HG03439 (cell line): Measurements from ENCODE around the gene TAS2R1.

ENCODE experiments used
- ATAC-seq: cut with Tn5 transposase; IDR thresholded peaks from one replicate; pipeline ENCODE4 v1.9.1; 2021; ENCODE audit warnings: mild to moderate bottlenecking, moderate library complexity; ENCODE audit not compliant: unreplicated experiment

Gene TAS2R1

GRCh38 chr5:9630251-9630650 is at the start of gene TAS2R1:
Gene TAS2R1, minus strand, starts transcription at chr5:9630351. Its CDS starts 319 bp downstream, at chr5:9630032.
- no peak for ATAC-seq

DNA sequence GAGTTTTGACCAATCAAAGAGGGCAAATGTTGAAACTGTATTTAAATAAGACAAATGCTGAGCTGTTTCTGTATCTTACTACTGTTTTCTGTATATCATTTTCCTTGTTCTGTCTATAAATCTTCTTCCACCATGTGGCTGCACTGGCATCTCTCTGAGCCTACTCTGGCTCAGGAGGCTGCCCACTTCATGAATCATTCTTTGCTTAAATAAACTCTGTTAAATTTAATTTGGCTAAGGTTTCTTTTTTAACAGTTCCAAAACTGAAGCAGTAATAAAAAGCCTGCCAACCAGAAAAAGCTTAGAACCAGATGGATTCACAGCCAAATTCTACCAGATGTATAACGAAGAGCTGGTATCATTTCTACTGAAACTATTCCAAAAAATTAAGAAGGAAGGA is 40.2 kb upstream of the TAS2R1 start:
- ATAC-seq, result no peak

- no peak for ATAC-seq
These were observed 37.8 kb upstream of the TAS2R1 start for GRCh38 chr5:9667906-9668305.

DNA sequence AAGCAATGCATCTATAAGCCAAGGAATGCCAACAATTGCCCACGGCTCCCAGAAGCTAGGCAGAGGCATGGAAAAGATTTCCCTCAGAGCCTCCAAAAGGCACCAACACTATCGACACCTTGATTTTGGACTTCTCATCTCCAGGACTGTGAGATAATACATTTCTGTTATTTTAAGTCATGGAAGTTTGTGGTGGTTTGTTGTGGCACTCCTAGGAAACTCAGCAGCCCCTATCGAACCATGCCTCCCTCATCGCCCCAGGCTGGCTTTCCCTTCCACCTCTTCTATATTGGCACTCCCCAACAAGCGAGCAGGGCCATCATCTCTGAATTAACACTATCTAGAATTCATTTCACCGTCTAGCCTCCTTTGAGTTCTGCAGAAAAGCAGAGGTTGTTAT is 33.7 kb upstream of the TAS2R1 start:
- ATAC-seq, result no peak

DNA sequence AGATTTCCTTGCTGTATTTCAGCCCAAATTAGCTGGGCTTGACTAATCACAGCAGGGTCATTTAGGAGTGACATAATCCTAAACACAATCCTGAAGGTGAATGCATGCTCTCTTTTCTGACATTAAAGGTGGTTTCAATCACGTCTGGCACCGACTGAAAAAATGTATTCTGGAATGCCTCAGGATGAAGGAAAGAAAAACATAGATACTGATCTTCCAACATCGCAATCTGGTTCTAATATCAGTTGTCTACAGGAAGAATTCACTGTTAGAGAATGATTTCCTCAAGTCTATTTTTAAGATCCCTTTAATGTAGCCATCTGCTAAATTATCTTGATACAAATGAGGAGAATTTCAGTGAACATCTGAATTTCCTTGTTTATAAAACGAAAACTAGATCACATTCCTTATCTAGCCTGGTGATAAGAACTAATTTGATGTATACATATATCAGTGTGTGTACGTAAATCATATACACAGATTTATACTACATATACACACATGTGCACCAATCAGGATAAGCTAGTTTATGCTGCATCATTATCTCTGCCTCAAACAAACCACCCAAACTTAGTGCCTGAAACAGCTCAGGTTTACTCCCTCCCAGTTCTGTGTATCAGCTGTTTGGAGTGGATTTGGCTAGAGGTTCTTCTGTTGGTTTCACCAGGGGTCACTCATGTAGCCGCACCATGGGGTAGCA is 31.3 kb upstream of the TAS2R1 start:
- no peak for ATAC-seq

DNA sequence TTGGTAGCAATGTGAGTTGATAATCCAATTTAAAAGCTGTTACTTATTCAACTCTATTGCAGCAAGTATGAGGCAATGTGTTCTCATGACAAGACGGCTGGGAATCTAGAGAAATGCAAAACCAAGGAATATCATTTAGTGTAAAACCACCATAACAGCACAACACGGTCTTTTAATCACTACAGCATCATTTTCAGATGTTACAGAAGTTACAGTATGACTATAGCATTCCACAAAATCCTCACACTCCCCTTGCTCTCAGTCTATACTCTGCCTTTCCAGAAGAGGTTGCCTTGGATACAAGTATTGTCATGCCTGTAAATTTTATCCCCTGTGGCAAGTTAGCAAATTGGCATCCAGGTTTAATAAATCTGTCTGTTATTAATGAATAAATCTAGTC is 28.6 kb upstream of the TAS2R1 start:
- no peak for ATAC-seq

GRCh38 chr5:9657819-9658218 is 27.7 kb upstream of the TAS2R1 start:
- ATAC-seq, result no peak

- no peak for ATAC-seq
These were observed 25.5 kb upstream of the TAS2R1 start for GRCh38 chr5:9655641-9656040.

- no peak for ATAC-seq
These were observed 24.7 kb upstream of the TAS2R1 start for GRCh38 chr5:9654886-9655285.

DNA sequence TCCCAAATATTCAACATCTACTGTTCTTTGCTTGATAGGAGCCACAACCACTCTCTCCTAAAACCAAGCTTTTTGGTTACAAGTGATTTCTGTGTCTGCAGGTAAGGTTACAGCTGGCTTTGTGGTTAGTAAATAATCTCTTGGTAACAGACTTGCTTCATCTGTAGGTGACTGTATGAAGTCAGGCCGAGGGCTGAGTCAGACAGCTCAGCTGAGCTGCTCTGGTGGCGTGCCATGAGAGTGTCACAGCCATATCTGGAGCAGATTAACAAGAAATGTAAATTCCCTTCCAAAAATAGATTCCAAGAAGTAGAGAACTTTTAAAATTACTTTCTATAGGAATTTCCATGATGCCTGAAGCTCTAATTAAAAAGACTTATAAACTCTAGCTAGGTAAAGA is 23.7 kb upstream of the TAS2R1 start:
- peak; percentile 99 for ATAC-seq

DNA sequence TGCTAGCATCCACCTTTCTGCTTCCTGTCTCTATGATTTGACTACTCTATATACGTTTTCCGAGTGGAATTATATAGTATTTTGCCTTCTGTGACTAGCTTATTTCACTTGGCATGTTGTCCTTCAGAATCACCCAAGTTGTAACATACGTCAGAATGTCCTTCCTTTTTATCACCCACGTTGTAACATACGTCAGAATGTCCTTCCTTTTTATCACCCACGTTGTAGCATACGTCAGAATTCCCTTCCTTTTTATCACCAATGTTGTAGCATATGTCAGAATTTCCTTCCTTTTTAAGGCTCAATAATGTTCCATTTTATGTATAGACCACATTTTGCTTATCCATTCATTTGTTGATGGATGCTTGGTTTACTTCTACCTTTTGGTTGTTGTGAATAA is 22.9 kb upstream of the TAS2R1 start:
- ATAC-seq, result no peak

DNA sequence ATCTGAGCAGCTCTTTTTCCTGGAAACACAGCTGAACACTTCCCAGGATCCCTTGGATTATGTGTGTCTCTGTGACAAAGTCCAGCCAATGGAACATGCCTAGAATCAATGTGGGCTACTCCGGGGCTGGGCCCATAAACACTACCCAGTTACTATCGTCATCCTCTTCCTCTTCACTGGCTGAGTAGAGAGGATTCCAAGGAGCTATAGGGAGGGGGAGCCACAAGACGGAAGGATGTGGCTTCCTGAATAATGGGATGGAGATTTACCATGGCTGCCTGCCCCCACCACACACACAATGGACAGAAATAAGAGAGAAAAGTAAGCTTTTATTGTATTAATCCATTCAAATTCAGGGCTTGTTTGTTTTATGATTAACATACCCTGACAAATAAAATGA is 22.1 kb upstream of the TAS2R1 start:
- no peak for ATAC-seq

- no peak for ATAC-seq
These were observed 16.7 kb upstream of the TAS2R1 start for GRCh38 chr5:9646843-9647242.

DNA sequence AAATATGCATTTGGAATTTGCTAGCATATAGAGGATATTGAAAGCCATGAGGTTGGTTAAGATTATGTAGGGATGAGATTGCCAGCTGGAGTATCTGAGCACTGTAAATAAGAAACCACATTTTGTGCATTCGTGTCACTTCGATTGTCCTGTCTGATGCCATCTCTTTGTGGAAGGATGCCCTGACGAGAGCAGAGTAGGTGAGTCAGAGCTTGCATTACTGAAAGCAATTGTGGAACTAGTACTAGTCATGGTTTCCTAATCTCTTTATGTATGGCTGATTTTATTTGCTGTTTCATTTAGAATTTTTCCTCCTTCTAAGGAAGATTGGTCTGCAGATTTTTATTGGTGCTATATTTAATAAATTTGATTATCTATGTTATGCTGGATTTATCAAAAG is 14.5 kb upstream of the TAS2R1 start:
- no peak for ATAC-seq

- no peak for ATAC-seq
These were observed 12.5 kb upstream of the TAS2R1 start for GRCh38 chr5:9642621-9643020.

- no peak for ATAC-seq
These were observed 11.7 kb upstream of the TAS2R1 start for GRCh38 chr5:9641806-9642355.

- ATAC-seq, result no peak
These were observed 2.3 kb upstream of the TAS2R1 start for GRCh38 chr5:9632495-9632894.

GRCh38 chr5:9627541-9627940 is 2.6 kb downstream of the TAS2R1 start:
- no peak for ATAC-seq

- no peak for ATAC-seq
These were observed 3.2 kb downstream of the TAS2R1 start for GRCh38 chr5:9626955-9627354.

DNA sequence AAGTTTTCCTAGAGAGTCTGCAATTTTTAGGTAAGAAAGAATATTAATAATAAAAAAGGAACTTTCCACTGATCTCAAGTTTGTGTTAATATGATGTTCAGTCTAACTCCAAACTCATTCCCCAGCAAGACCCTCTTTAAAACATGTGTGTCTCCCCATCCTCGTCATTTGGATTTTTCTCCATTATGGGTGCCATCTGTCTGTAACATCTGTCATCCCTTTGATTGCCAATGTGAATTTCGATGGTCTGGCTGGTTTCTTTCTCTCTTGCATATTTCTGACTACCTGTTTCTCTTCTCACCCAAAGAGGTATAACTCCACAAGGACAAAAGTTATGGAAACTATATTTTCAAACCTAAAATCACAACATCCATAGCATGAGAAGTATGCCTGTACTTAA is 4.4 kb downstream of the TAS2R1 start:
- ATAC-seq, result no peak

- no peak for ATAC-seq
These were observed 4.9 kb downstream of the TAS2R1 start for GRCh38 chr5:9625286-9625685.

GRCh38 chr5:9624196-9624947 is 5.8 kb downstream of the TAS2R1 start:
- ATAC-seq, result no peak
